HepG2 (cell line): ENCODE results near the gene ZG16B. TPM values are rescaled to one million over a fixed set of nuclear protein-coding genes. Genes with fewer than 3 reads are reported as not detected.
A peak's percentile ranks its signal among the peaks of the same experiment; 100 is the strongest.

Experiments used
- ATAC-seq: fragments of 200-7000 bp; cut with Tn5 transposase; 3 replicates; pipeline ENCODE4 v1.9.1; 2020; ENCODE audit warnings: mild to moderate bottlenecking, moderate library complexity
- BruUV-seq: library from RNA; stranded (reverse); fragments of 400-500 nt; replicated peaks from 2 replicates; lab custom pipeline; 2021; lab: Mats Ljungman, UMichigan
- CTCF ChIA-PET: fragments of 300-600 bp; formaldehyde crosslinking; extraction: SDS; loops from one replicate; lab custom pipeline; 2021; ENCODE audit warnings: low total read pairs, inconsistent platforms, low intra/inter-chr PET ratio; lab: Yijun Ruan, JAX
- POLR2A ChIA-PET: fragments of 350-600 bp; sonication (Branson Sonifier 250); formaldehyde crosslinking; loops from one replicate; lab custom pipeline; 2020; ENCODE audit warnings: antibody characterized with exemption, inconsistent platforms; lab: Yijun Ruan, JAX
- DNase-seq: peaks from one replicate; pipeline ENCODE4 v3.0.0-alpha.2; 2015; ENCODE audit warnings: low spot score
- FAIRE-seq: peaks from 3 replicates; lab custom pipeline; 2011; peaks lifted over from hg19 to GRCh38; lab: Jason Lieb, UNC
- H2AFZ ChIP-seq: one replicate; pipeline ENCODE4 v1.6.1; 2011; ENCODE audit warnings: low read length, inconsistent platforms
- H3K27ac ChIP-seq: fragments of 300-600 bp; 3 replicates; pipeline ENCODE4 v1.8.0; 2011; ENCODE audit warnings: mixed run types, mild to moderate bottlenecking, mixed read lengths, low read length, inconsistent platforms; ENCODE audit not compliant: insufficient read depth; ENCODE audit errors: extremely low read length
- H3K27me3 ChIP-seq, 2 experiments: fragments of 200-600 bp in 1 of 2; 2 replicates in 1 of 2; 3 replicates in 1 of 2; pipeline versions ENCODE4 v1.6.0 to v1.8.0; 2011; ENCODE audit warnings: low read length in 2 of 2, mild to moderate bottlenecking in 2 of 2, moderate library complexity in 2 of 2, inconsistent platforms in 1 of 2; ENCODE audit not compliant: insufficient read depth in 2 of 2, control insufficient read depth in 1 of 2
- H3K36me3 ChIP-seq, 2 experiments: fragments of 200-600 bp in 1 of 2; replicated peaks in 1 of 2; 2 replicates in 1 of 2; 3 replicates in 1 of 2; pipeline versions ENCODE4 v1.5.1 to v1.8.0; 2011; ENCODE audit warnings: low read length in 2 of 2, inconsistent platforms in 1 of 2; ENCODE audit not compliant: insufficient read depth in 2 of 2, control insufficient read depth in 1 of 2
- H3K4me1 ChIP-seq: 2 replicates; pipeline ENCODE4 v1.5.1; 2012; ENCODE audit warnings: low read length, inconsistent platforms; ENCODE audit not compliant: insufficient read depth
- H3K4me2 ChIP-seq: 2 replicates; pipeline ENCODE4 v1.6.0; 2011; ENCODE audit warnings: low read depth, low read length, inconsistent platforms
- H3K4me3 ChIP-seq, 3 experiments: fragments of 200-600 bp in 1 of 3; sonication (generic), shearing (Covaris generic) in 1 of 3; replicated peaks in 1 of 3; 2 replicates each; pipeline ENCODE4 v1.5.1; 2011 to 2016; ENCODE audit warnings: low read length in 3 of 3, inconsistent platforms in 2 of 3, low read depth in 2 of 3, mild to moderate bottlenecking in 2 of 3, control low read depth in 1 of 3, mixed read lengths in 1 of 3; ENCODE audit not compliant: insufficient read depth in 1 of 3
- H3K79me2 ChIP-seq: one replicate; pipeline ENCODE4 v1.6.1; 2011; ENCODE audit warnings: low read length, inconsistent platforms; ENCODE audit not compliant: insufficient read depth
- H3K9ac ChIP-seq: 2 replicates; pipeline ENCODE4 v1.6.0; 2011; ENCODE audit warnings: mild to moderate bottlenecking, low read depth, low read length, inconsistent platforms; ENCODE audit not compliant: insufficient read depth
- H3K9me3 ChIP-seq: 2 replicates; pipeline ENCODE4 v1.5.1; 2012; ENCODE audit warnings: mild to moderate bottlenecking, low read length
- H4K20me1 ChIP-seq: 2 replicates; pipeline ENCODE4 v1.6.0; 2011; ENCODE audit warnings: inconsistent platforms, mild to moderate bottlenecking, low read length, moderate library complexity; ENCODE audit not compliant: insufficient read depth
- ATF6 ChIP-seq: sonication (generic); formaldehyde crosslinking; conservative IDR thresholded peaks from 2 replicates; pipeline ENCODE4 v1.4.0; 2020; ENCODE audit warnings: missing genetic modification reagents
- GTF2F1 ChIP-seq: fragments of 150-350 bp; IDR thresholded peaks from 2 replicates; pipeline ENCODE4 v1.6.1; 2014; ENCODE audit warnings: low read length
- MIXL1 ChIP-seq: IDR thresholded peaks from 2 replicates; pipeline ENCODE4 v1.6.1; 2016
- NR2F6 ChIP-seq, 2 experiments: IDR thresholded peaks; 2 replicates each; pipeline ENCODE4 v1.6.1; 2016; ENCODE audit warnings: antibody characterized with exemption in 1 of 2, mild to moderate bottlenecking in 1 of 2
- NR3C1 ChIP-seq: sonication (generic); formaldehyde crosslinking; IDR thresholded peaks from 2 replicates; pipeline ENCODE4 v1.4.0; 2020; ENCODE audit warnings: missing genetic modification reagents
- PCBP2 ChIP-seq: fragments of 200-400 bp; formaldehyde crosslinking; optimal IDR thresholded peaks from 2 replicates; pipeline ENCODE3; 2018; ENCODE audit warnings: low read length, low read depth; ENCODE audit not compliant: poor library complexity, severe bottlenecking
- whole genome bisulfite sequencing: methylation state at CpG from one replicate; pipeline ENCODE4 v1.1.6; 2017; ENCODE audit warnings: low lambda C conversion rate; 5-methylcytosine and 5-hydroxymethylcytosine counted together
- in situ Hi-C: cut with HindIII; loops from 2 replicates; pipeline ENCODE4 v1.10.0; 2017; ENCODE audit warnings: low pct_unique_long_range_greater_than_20kb; ENCODE audit not compliant: extremely low pct_ligation_motif_present
- intact Hi-C: fragments of 100-400 bp; cut with micrococcal nuclease; formaldehyde crosslinking; loops from one replicate; pipeline ENCODE4 v1.10.0; 2022; ENCODE audit not compliant: unreplicated experiment
- polyA plus RNA-seq, 8 experiments: library from polyadenylated mRNA; depleted of rRNA in 3 of 8; stranded (reverse) in 7 of 8; unstranded in 1 of 8; fragments of >200 nt; fragmentation: Illumina TruSeq in 4 of 8; extraction: Trizol in 4 of 8; gene quantifications; 2 replicates each; pipeline versions ENCODE4 v1.2.1 to v1.2.3, GENCODE V29; 2011 to 2016; ENCODE audit warnings: low read depth in 4 of 8, missing spikeins in 1 of 8, mixed read lengths in 1 of 8; ENCODE audit not compliant: insufficient read depth in 1 of 8
- total RNA-seq, 5 experiments: library from RNA; depleted of rRNA; stranded (reverse); fragments of >200 nt; fragmentation: Illumina TruSeq; extraction: Trizol; gene quantifications; 2 replicates each; pipeline ENCODE4 v1.2.3, GENCODE V29; 2016; ENCODE audit warnings: low read depth in 1 of 5
- TF ChIP-seq, protein P1 (sequence below): sonication (generic); formaldehyde crosslinking; IDR thresholded peaks from 2 replicates; pipeline ENCODE4 v1.4.0; 2020; ENCODE audit warnings: missing genetic modification reagents, borderline replicate concordance
- TF ChIP-seq, protein P2 (sequence below): sonication (generic); formaldehyde crosslinking; IDR thresholded peaks from 2 replicates; pipeline ENCODE4 v1.5.0; 2020; ENCODE audit warnings: mild to moderate bottlenecking, missing genetic modification reagents, moderate library complexity

Gene ZG16B
- total and polyA plus RNA-seq, 2 of the 13 experiments (the other 11 are each of a cell fraction or from before 2014, with no cell fraction given) = 1.5 to 11.3 TPM

GRCh38 chr16:2833776-2834175 lies 3.7 kb downstream of the ZG16B start:
- no peaks in the 10 kb centered on the region for H3K9me3 ChIP-seq
- H3K27me3 ChIP-seq = peaks cover 3 to 29% of the 10 kb centered on the region in 2 experiments; a peak in 4 of 5 replicates
- DNase-seq = no peak
- H3K4me2 ChIP-seq = no peak overlapping the region
- H4K20me1 ChIP-seq = no peaks in the 10 kb centered on the region
- BruUV-seq = no TSS peak
- no peak overlapping the region for H3K4me3 ChIP-seq
- WGBS = 45% methylated on average over 4 of the region's 7 CpGs
- no peak overlapping the region for H3K9ac ChIP-seq
- CTCF ChIA-PET = no interaction called here
- intact Hi-C loops = no loop called here
- no peak overlapping the region for H3K27ac ChIP-seq
- no peaks in the 10 kb centered on the region for H3K36me3 ChIP-seq
- no peak overlapping the region for H2AFZ ChIP-seq
- peaks cover 64% of the 10 kb centered on the region for H3K4me1 ChIP-seq
- TF ChIP-seq GTF2F1 (no peak), NR3C1 (CRISPR knock-in tag) (no peak), PCBP2 (no peak), NR2F6 (IDR thresholded peaks at IDR 0.05) (no peak), NR2F6 (CRISPR knock-in tag; IDR thresholded peaks at IDR 0.05) (no peak), ATF6 (no peak), MIXL1 (CRISPR knock-in tag) (no peak)
- TF ChIP-seq, protein P1, sequence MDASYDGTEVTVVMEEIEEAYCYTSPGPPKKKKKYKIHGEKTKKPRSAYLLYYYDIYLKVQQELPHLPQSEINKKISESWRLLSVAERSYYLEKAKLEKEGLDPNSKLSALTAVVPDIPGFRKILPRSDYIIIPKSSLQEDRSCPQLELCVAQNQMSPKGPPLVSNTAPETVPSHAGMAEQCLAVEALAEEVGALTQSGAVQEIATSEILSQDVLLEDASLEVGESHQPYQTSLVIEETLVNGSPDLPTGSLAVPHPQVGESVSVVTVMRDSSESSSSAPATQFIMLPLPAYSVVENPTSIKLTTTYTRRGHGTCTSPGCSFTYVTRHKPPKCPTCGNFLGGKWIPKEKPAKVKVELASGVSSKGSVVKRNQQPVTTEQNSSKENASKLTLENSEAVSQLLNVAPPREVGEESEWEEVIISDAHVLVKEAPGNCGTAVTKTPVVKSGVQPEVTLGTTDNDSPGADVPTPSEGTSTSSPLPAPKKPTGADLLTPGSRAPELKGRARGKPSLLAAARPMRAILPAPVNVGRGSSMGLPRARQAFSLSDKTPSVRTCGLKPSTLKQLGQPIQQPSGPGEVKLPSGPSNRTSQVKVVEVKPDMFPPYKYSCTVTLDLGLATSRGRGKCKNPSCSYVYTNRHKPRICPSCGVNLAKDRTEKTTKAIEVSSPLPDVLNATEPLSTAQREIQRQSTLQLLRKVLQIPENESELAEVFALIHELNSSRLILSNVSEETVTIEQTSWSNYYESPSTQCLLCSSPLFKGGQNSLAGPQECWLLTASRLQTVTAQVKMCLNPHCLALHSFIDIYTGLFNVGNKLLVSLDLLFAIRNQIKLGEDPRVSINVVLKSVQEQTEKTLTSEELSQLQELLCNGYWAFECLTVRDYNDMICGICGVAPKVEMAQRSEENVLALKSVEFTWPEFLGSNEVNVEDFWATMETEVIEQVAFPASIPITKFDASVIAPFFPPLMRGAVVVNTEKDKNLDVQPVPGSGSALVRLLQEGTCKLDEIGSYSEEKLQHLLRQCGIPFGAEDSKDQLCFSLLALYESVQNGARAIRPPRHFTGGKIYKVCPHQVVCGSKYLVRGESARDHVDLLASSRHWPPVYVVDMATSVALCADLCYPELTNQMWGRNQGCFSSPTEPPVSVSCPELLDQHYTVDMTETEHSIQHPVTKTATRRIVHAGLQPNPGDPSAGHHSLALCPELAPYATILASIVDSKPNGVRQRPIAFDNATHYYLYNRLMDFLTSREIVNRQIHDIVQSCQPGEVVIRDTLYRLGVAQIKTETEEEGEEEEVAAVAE = no peak
- TF ChIP-seq, protein P2, sequence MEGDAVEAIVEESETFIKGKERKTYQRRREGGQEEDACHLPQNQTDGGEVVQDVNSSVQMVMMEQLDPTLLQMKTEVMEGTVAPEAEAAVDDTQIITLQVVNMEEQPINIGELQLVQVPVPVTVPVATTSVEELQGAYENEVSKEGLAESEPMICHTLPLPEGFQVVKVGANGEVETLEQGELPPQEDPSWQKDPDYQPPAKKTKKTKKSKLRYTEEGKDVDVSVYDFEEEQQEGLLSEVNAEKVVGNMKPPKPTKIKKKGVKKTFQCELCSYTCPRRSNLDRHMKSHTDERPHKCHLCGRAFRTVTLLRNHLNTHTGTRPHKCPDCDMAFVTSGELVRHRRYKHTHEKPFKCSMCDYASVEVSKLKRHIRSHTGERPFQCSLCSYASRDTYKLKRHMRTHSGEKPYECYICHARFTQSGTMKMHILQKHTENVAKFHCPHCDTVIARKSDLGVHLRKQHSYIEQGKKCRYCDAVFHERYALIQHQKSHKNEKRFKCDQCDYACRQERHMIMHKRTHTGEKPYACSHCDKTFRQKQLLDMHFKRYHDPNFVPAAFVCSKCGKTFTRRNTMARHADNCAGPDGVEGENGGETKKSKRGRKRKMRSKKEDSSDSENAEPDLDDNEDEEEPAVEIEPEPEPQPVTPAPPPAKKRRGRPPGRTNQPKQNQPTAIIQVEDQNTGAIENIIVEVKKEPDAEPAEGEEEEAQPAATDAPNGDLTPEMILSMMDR (CRISPR knock-in tag) = 0 out of 2 replicates have a peak, but pooled peaks have one; percentile 7
- TF ChIP-seq, all 625 proteins: peak for 1
- ATAC-seq (no peak), FAIRE-seq (no peak)
- H3K79me2 ChIP-seq = no peaks in the 10 kb centered on the region
- in situ Hi-C loops = no loop called here
- POLR2A ChIA-PET = no interaction called here
